H9 (cell line): ENCODE data around the gene DTNB. TPM values are rescaled to one million over a fixed set of nuclear protein-coding genes. Genes with fewer than 3 reads are reported as not detected.
A peak's percentile ranks its signal among the peaks of the same experiment; 100 is the strongest.

Source experiments
- DNase-seq: peaks from one replicate; pipeline ENCODE4 v3.0.0-alpha.2; 2017
- H2AFZ ChIP-seq: one replicate; pipeline ENCODE4 v1.6.1; 2013; ENCODE audit warnings: mild to moderate bottlenecking, low read length, control low read depth, moderate library complexity
- H2AK5ac ChIP-seq: 2 replicates; pipeline ENCODE4 v1.6.1; 2013; ENCODE audit warnings: low read length, control low read depth, mixed read lengths; ENCODE audit not compliant: insufficient read length
- H2BK120ac ChIP-seq: one replicate; pipeline ENCODE4 v1.6.1; 2013; ENCODE audit warnings: low read depth, mild to moderate bottlenecking, low read length, control low read depth, inconsistent platforms; ENCODE audit not compliant: poor library complexity, severe bottlenecking
- H2BK12ac ChIP-seq: 2 replicates; pipeline ENCODE4 v1.6.1; 2013; ENCODE audit warnings: low read length, control low read depth, mixed read lengths, low read depth; ENCODE audit not compliant: insufficient read length
- H2BK15ac ChIP-seq: 2 replicates; pipeline ENCODE4 v1.6.1; 2013; ENCODE audit warnings: low read depth, low read length, control low read depth
- H2BK20ac ChIP-seq: one replicate; pipeline ENCODE4 v1.6.1; 2013; ENCODE audit warnings: low read depth, mild to moderate bottlenecking, low read length, control low read depth, inconsistent platforms; ENCODE audit not compliant: poor library complexity, severe bottlenecking
- H2BK5ac ChIP-seq: 2 replicates; pipeline ENCODE4 v1.6.1; 2013; ENCODE audit warnings: low read length, control low read depth, mixed read lengths; ENCODE audit not compliant: insufficient read length
- H3K14ac ChIP-seq: 2 replicates; pipeline ENCODE4 v1.6.1; 2013; ENCODE audit warnings: low read length, control low read depth; ENCODE audit not compliant: insufficient read depth
- H3K18ac ChIP-seq: 2 replicates; pipeline ENCODE4 v1.6.1; 2013; ENCODE audit warnings: low read depth, mild to moderate bottlenecking, mixed read lengths, low read length, control low read depth; ENCODE audit not compliant: insufficient read length
- H3K23ac ChIP-seq: 2 replicates; pipeline ENCODE4 v1.6.1; 2013; ENCODE audit warnings: low read length, control low read depth, mixed read lengths, low read depth; ENCODE audit not compliant: insufficient read length
- H3K23me2 ChIP-seq: 2 replicates; pipeline ENCODE4 v1.6.1; 2013; ENCODE audit warnings: low read depth, mild to moderate bottlenecking, mixed read lengths, low read length, control low read depth; ENCODE audit not compliant: insufficient read length, poor library complexity, severe bottlenecking
- H3K27ac ChIP-seq: 2 replicates; pipeline ENCODE4 v1.5.1; 2013; ENCODE audit warnings: low read length, control low read depth, mixed read lengths, low read depth; ENCODE audit not compliant: insufficient read length
- H3K27me3 ChIP-seq: 2 replicates; pipeline ENCODE4 v1.6.1; 2013; ENCODE audit warnings: low read length, control low read depth, inconsistent platforms; ENCODE audit not compliant: insufficient read depth
- H3K4ac ChIP-seq: 2 replicates; pipeline ENCODE4 v1.6.1; 2013; ENCODE audit warnings: low read depth, mild to moderate bottlenecking, control low read depth, inconsistent platforms, low read length, moderate library complexity
- H3K4me1 ChIP-seq: 2 replicates; pipeline ENCODE4 v1.6.1; 2013; ENCODE audit warnings: low read length, control low read depth, inconsistent platforms; ENCODE audit not compliant: insufficient read depth
- H3K4me2 ChIP-seq: 2 replicates; pipeline ENCODE4 v1.6.1; 2013; ENCODE audit warnings: low read length, control low read depth, mixed read lengths; ENCODE audit not compliant: insufficient read length, insufficient read depth
- H3K56ac ChIP-seq: 2 replicates; pipeline ENCODE4 v1.6.1; 2013; ENCODE audit warnings: low read depth, mild to moderate bottlenecking, mixed read lengths, low read length, control low read depth; ENCODE audit not compliant: insufficient read length
- H3K79me1 ChIP-seq: 2 replicates; pipeline ENCODE4 v1.6.1; 2013; ENCODE audit warnings: low read depth, mild to moderate bottlenecking, moderate library complexity, low read length, control low read depth, inconsistent platforms; ENCODE audit not compliant: insufficient read depth, poor library complexity, severe bottlenecking
- H3K79me2 ChIP-seq: 2 replicates; pipeline ENCODE4 v1.6.1; 2013; ENCODE audit warnings: low read length, control low read depth, inconsistent platforms; ENCODE audit not compliant: insufficient read depth
- H3K9ac ChIP-seq: 2 replicates; pipeline ENCODE4 v1.6.1; 2013; ENCODE audit warnings: low read length, control low read depth, mixed read lengths; ENCODE audit not compliant: insufficient read length; ENCODE audit errors: extremely low read depth
- H3K9me3 ChIP-seq: one replicate; pipeline ENCODE4 v1.6.1; 2013; ENCODE audit warnings: low read depth, low read length, inconsistent platforms; ENCODE audit not compliant: control insufficient read depth
- H3T11ph ChIP-seq: one replicate; pipeline ENCODE4 v1.6.1; 2013; ENCODE audit warnings: mild to moderate bottlenecking, low read length, control low read depth, inconsistent platforms
- H4K20me1 ChIP-seq: one replicate; pipeline ENCODE4 v1.6.1; 2013; ENCODE audit not compliant: control insufficient read depth, insufficient read length, insufficient read depth
- H4K5ac ChIP-seq: 2 replicates; pipeline ENCODE4 v1.6.1; 2013; ENCODE audit warnings: low read depth, mild to moderate bottlenecking, mixed read lengths, low read length, control low read depth; ENCODE audit not compliant: insufficient read length
- H4K8ac ChIP-seq: replicated peaks from 2 replicates; pipeline ENCODE4 v1.6.1; 2013; ENCODE audit warnings: low read length, control low read depth, mixed read lengths, low read depth; ENCODE audit not compliant: insufficient read length
- H4K91ac ChIP-seq: 2 replicates; pipeline ENCODE4 v1.6.1; 2013; ENCODE audit warnings: low read depth, mild to moderate bottlenecking, moderate library complexity, mixed read lengths, low read length, control low read depth; ENCODE audit not compliant: insufficient read length
- H3K27ac Mint-ChIP-seq, 3 experiments: 2 replicates in 2 of 3; 3 replicates in 1 of 3; pipeline ENCODE4 v1.8.0; 2020 to 2021; ENCODE audit warnings: mixed read lengths in 3 of 3, mild to moderate bottlenecking in 1 of 3, moderate library complexity in 1 of 3
- H3K27me3 Mint-ChIP-seq: 2 replicates; pipeline ENCODE4 v1.8.0; 2021; ENCODE audit warnings: low read depth, mild to moderate bottlenecking, moderate library complexity, mixed read lengths
- H3K36me3 Mint-ChIP-seq, 3 experiments: 2 replicates in 2 of 3; 3 replicates in 1 of 3; pipeline ENCODE4 v1.8.0; 2020 to 2021; ENCODE audit warnings: low read depth in 3 of 3, mixed read lengths in 3 of 3; ENCODE audit not compliant: insufficient read depth in 1 of 3
- H3K4me1 Mint-ChIP-seq, 2 experiments: 2 replicates each; pipeline ENCODE4 v1.8.0; 2020; ENCODE audit warnings: mixed read lengths in 2 of 2
- H3K4me3 Mint-ChIP-seq, 2 experiments: 2 replicates in 1 of 2; 3 replicates in 1 of 2; pipeline ENCODE4 v1.8.0; 2020 to 2021; ENCODE audit warnings: mild to moderate bottlenecking in 2 of 2, mixed read lengths in 2 of 2, moderate library complexity in 1 of 2
- H3K9me3 Mint-ChIP-seq, 2 experiments: 2 replicates in 1 of 2; 3 replicates in 1 of 2; pipeline ENCODE4 v1.8.0; 2020; ENCODE audit warnings: mild to moderate bottlenecking in 2 of 2, mixed read lengths in 2 of 2, moderate library complexity in 1 of 2
- CTCF ChIP-seq: fragments of 200-600 bp; sonication (generic); conservative IDR thresholded peaks from 3 replicates; pipeline ENCODE4 v1.8.0; 2021; ENCODE audit warnings: antibody characterized with exemption, mild to moderate bottlenecking
- WGBS: extraction: QIAGEN DNeasy Blood & Tissue Kit; methylation state at CpG from one replicate; pipeline ENCODE4 v1.1.7; 2013; ENCODE audit warnings: missing lambda C conversion rate, low lambda C conversion rate, mixed read lengths; ENCODE audit not compliant: insufficient read length; ENCODE audit errors: extremely low coverage; 5-methylcytosine and 5-hydroxymethylcytosine counted together
- total RNA-seq: library from RNA; stranded (reverse); gene quantifications from 2 replicates; pipeline ENCODE4 v1.2.1, GENCODE V29; 2021

Gene DTNB
- total RNA-seq, 1 experiment from 2014 or later: 26.7 TPM

GRCh38 chr2:25650256-25650655 lies 23.1 kb downstream of the DTNB start:
- no peak for DNase-seq
- no peak overlapping the region for H2BK20ac ChIP-seq
- Mint-ChIP-seq H3K9me3 (no peaks in the 10 kb centered on the region), H3K36me3 (peaks cover 2 to 13% (median 4%) of the 10 kb centered on the region in 3 experiments; a peak in 6 of 7 replicates), H3K4me1 (no peaks in the 10 kb centered on the region), H3K27ac (peak overlapping the region in 1 of 3 experiments; percentile 19; a peak in 1 of 7 replicates), H3K27me3 (no peaks in the 10 kb centered on the region), H3K4me3 (no peak overlapping the region)
- H3K27me3 ChIP-seq: no peaks in the 10 kb centered on the region
- H3K4me2 ChIP-seq: no peak overlapping the region
- no peak overlapping the region for H3K9ac ChIP-seq
- H3K18ac ChIP-seq: no peak overlapping the region
- no peak overlapping the region for H3K4ac ChIP-seq
- H3K27ac ChIP-seq: no peak overlapping the region
- no peak overlapping the region for H2BK12ac ChIP-seq
- TF ChIP-seq CTCF: no peak
- H3K79me1 ChIP-seq: peaks cover 5% of the 10 kb centered on the region
- no peak overlapping the region for H3K23ac ChIP-seq
- H4K5ac ChIP-seq: no peak overlapping the region
- no peak overlapping the region for H4K8ac ChIP-seq
- no CpG with 5 or more reads among the region's 3 CpGs for WGBS
- H3K14ac ChIP-seq: no peak overlapping the region
- no peak overlapping the region for H2BK15ac ChIP-seq
- no peak overlapping the region for H2BK120ac ChIP-seq
- H3K79me2 ChIP-seq: no peaks in the 10 kb centered on the region; the same call in 1 of the 2 replicates
- H3K9me3 ChIP-seq: no peaks in the 10 kb centered on the region
- H2AFZ ChIP-seq: no peak overlapping the region
- no peak overlapping the region for H2BK5ac ChIP-seq
- H4K20me1 ChIP-seq: no peaks in the 10 kb centered on the region
- no peaks in the 10 kb centered on the region for H3K4me1 ChIP-seq
- no peaks in the 10 kb centered on the region for H3K23me2 ChIP-seq
- H3K56ac ChIP-seq: no peak overlapping the region
- H3T11ph ChIP-seq: no peak overlapping the region
- H2AK5ac ChIP-seq: no peak overlapping the region
- no peak overlapping the region for H4K91ac ChIP-seq
